Common myeloid progenitor, CD34-positive (primary cell): ENCODE data around the gene SDCBP2.
A peak's percentile ranks its signal among the peaks of the same experiment; 100 is the strongest.

Experiments
- CTCF ChIA-PET: fragments of 350-600 bp; sonication (Branson Sonifier 250); formaldehyde crosslinking; loops from one replicate; lab custom pipeline; 2021; ENCODE audit warnings: antibody characterized with exemption; lab: Charles Lee
- POLR2A ChIA-PET: fragments of 350-600 bp; sonication (Branson Sonifier 250); formaldehyde crosslinking; loops from one replicate; lab custom pipeline; 2021; ENCODE audit warnings: antibody characterized with exemption; lab: Charles Lee
- DNase-seq, 3 donors: peaks; one replicate each; pipeline versions ENCODE4 v3.0.0 to v3.0.0-alpha.2; 2013
- H3K27ac ChIP-seq, 2 experiments: 1 replicate in 1 of 2; 2 replicates in 1 of 2; pipeline ENCODE4 v1.7.0; 2013; ENCODE audit warnings: inconsistent platforms in 2 of 2, low read length in 2 of 2, mild to moderate bottlenecking in 2 of 2, low read depth in 1 of 2, moderate library complexity in 1 of 2; ENCODE audit not compliant: severe bottlenecking in 2 of 2, insufficient read depth in 1 of 2, poor library complexity in 1 of 2
- H3K27me3 ChIP-seq, 5 experiments: replicated peaks in 2 of 5; 1 replicate in 3 of 5; 2 replicates in 2 of 5; pipeline versions ENCODE4 v1.6.1 to v1.7.0; 2013; ENCODE audit warnings: low read length in 4 of 5, mild to moderate bottlenecking in 2 of 5, moderate library complexity in 2 of 5, inconsistent platforms in 1 of 5; ENCODE audit not compliant: insufficient read depth in 5 of 5, control insufficient read depth in 4 of 5
- H3K36me3 ChIP-seq, 4 experiments: 1 replicate in 2 of 4; 2 replicates in 2 of 4; pipeline versions ENCODE4 v1.6.1 to v1.7.0; 2013; ENCODE audit warnings: low read length in 3 of 4, control low read depth in 1 of 4, mild to moderate bottlenecking in 1 of 4; ENCODE audit not compliant: control insufficient read depth in 4 of 4, insufficient read depth in 4 of 4
- H3K4me1 ChIP-seq, 4 experiments: 1 replicate in 3 of 4; 2 replicates in 1 of 4; pipeline versions ENCODE4 v1.6.1 to v1.7.1; 2013; ENCODE audit warnings: low read length in 3 of 4, mild to moderate bottlenecking in 3 of 4, control low read depth in 1 of 4, inconsistent platforms in 1 of 4, moderate library complexity in 1 of 4; ENCODE audit not compliant: control insufficient read depth in 4 of 4, insufficient read depth in 4 of 4; ENCODE audit errors: control extremely low read depth in 1 of 4
- H3K4me3 ChIP-seq, 7 experiments: 1 replicate in 4 of 7; 2 replicates in 3 of 7; pipeline versions ENCODE4 v1.5.1 to v1.7.0; 2013; ENCODE audit warnings: mild to moderate bottlenecking in 7 of 7, low read length in 6 of 7, moderate library complexity in 6 of 7, inconsistent platforms in 2 of 7, low read depth in 2 of 7, control low read depth in 1 of 7; ENCODE audit not compliant: insufficient read depth in 4 of 7, control insufficient read depth in 1 of 7; ENCODE audit errors: extremely low read depth in 1 of 7
- H3K9me3 ChIP-seq, 5 experiments: 1 replicate in 4 of 5; 2 replicates in 1 of 5; pipeline versions ENCODE4 v1.6.1 to v1.7.1; 2013; ENCODE audit warnings: low read length in 4 of 5, mild to moderate bottlenecking in 2 of 5, inconsistent platforms in 1 of 5, low read depth in 1 of 5, moderate library complexity in 1 of 5; ENCODE audit not compliant: control insufficient read depth in 4 of 5, insufficient read depth in 2 of 5; ENCODE audit errors: control extremely low read depth in 1 of 5
- WGBS: methylation state at CpG from one replicate; pipeline ENCODE4 v1.1.5; 2013; ENCODE audit not compliant: insufficient coverage; 5-methylcytosine and 5-hydroxymethylcytosine counted together

Gene SDCBP2

DNA sequence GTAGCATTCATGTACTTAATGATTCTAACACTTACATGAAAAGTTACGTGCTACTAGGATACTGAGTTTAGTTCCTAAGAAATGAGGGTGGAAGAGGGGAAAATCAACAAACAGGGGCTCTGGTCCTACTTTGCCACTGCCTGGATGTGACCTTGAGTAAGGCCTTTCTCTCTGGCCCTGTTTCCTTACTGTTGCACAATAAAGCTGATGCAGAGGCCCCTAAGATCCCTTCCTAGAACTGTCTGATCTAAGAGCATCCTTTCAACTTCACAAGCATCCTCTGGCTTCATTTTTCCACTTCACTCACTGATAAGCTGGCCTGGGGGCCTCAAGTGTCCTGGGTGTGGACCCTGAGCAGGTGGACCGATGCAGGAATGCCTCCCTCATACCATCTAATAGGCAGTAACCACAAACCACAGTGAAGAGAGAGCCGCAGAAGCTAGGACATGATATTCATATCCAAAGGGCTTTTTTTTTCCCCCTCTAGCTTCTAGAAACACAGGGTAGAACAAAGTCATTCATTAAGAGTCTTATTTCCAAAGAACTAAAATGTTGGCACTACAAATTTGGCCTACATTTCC, 42.4 kb upstream of the SDCBP2 start:
- no peak overlapping the region for H3K27ac ChIP-seq

DNA sequence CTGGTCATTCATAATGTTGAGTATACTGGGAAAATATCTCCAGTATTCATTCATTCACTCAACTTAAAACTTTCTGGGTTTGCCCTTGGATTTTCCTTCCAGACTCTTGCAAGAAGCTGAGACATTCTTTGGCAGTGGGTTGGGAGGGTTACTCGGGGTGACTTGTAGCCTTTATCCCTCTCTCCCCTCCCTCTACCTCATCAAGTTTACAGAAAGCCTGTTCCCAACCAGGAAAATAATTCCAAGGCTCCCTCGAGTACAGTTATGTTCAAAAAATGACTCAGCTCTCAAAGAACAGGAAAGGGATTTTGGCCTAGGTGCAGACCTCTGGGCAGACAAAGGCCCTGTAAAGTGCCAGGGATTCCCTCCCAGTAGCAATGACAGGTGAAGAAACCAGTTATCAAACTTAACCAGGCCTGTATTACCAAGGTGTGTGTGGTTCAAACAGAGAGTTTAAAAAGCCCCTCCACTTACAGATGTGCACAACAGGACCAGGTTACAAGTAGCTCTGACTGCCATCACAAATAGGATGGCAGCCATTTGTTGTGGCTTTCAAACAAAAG, 41.7 kb upstream of the SDCBP2 start:
- H3K36me3 ChIP-seq = peaks cover 10 to 64% (median 53%) of the 10 kb centered on the region in 4 experiments
- H3K27ac ChIP-seq = no peak overlapping the region
- H3K9me3 ChIP-seq = no peaks in the 10 kb centered on the region
- WGBS = 62% methylated on average over 2 of the region's 2 CpGs
- CTCF ChIA-PET = interaction anchor here (1.2 to 2.7 kb wide), 3 partner anchors 9 to 140 kb away, joined by 3 to 9 read pairs (median 7); no protein-coding TSS in a partner anchor
- peaks cover 4 to 30% (median 9%) of the 10 kb centered on the region in 4 experiments for H3K4me1 ChIP-seq
- DNase-seq = no peak
- no peak overlapping the region for H3K4me3 ChIP-seq
- no peaks in the 10 kb centered on the region for H3K27me3 ChIP-seq
- POLR2A ChIA-PET = no interaction called here

More for the DNA sequence above, 42.4 kb upstream of the SDCBP2 start:
- no peaks in the 10 kb centered on the region for H3K9me3 ChIP-seq
- H3K36me3 ChIP-seq = peaks cover 10 to 61% (median 51%) of the 10 kb centered on the region in 4 experiments
- H3K27me3 ChIP-seq = no peaks in the 10 kb centered on the region
- WGBS = 66% methylated on average over 3 of the region's 3 CpGs
- CTCF ChIA-PET = interaction anchor here (0.8 to 2.7 kb wide), 5 partner anchors 8 to 103 kb away, joined by 3 to 9 read pairs (median 5); no protein-coding TSS in a partner anchor
- H3K4me3 ChIP-seq = no peak overlapping the region
- H3K4me1 ChIP-seq = peaks cover 10 to 37% (median 15%) of the 10 kb centered on the region in 4 experiments
- POLR2A ChIA-PET = no interaction called here
- DNase-seq = no peak

DNA sequence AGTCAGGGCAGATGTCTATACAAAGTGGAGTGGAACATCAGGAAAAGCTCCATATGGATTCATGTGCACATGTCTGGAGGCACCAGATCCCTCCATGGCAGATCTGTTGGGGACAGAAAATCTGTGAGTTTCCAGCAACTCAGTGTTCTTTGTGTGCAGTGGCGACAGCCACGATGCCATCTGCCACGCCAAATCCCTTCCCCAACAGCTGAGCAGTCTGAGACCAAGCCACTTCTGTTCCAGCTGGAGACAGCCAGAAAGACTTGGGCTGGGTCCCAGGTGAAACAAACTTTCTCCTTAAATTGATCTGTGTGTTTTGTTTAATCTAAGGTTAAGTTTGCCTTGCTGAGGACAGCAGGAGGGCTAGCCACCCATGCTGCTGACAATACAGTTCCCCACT, 41.0 kb upstream of the SDCBP2 start:
- Histone ChIP-seq H3K4me3 (no peak overlapping the region), H3K36me3 (peaks cover 10 to 70% (median 56%) of the 10 kb centered on the region in 4 experiments), H3K4me1 (peaks cover 0 to 24% (median 4%) of the 10 kb centered on the region in 4 experiments), H3K27ac (no peak overlapping the region), H3K9me3 (no peaks in the 10 kb centered on the region), H3K27me3 (no peaks in the 10 kb centered on the region)
- DNase-seq = no peak
- POLR2A ChIA-PET = no interaction called here
- CTCF ChIA-PET = interaction anchor here (0.6 to 2.7 kb wide), 4 partner anchors 10 to 140 kb away, joined by 3 to 9 read pairs (median 5); no protein-coding TSS in a partner anchor
- 76% methylated on average over 2 of the region's 3 CpGs for WGBS

GRCh38 chr20:1368448-1369199, 39.7 kb upstream of the SDCBP2 start:
- Histone ChIP-seq H3K4me1 (peaks cover 5 to 30% (median 12%) of the 10 kb centered on the region in 4 experiments), H3K27me3 (no peaks in the 10 kb centered on the region), H3K27ac (no peak overlapping the region), H3K9me3 (no peaks in the 10 kb centered on the region), H3K36me3 (peaks cover 10 to 61% (median 50%) of the 10 kb centered on the region in 4 experiments), H3K4me3 (no peak overlapping the region)
- DNase-seq = no peak
- ChIA-PET CTCF (no interaction called here), POLR2A (no interaction called here)
- WGBS = 96% methylated on average over 3 of the region's 7 CpGs

DNA sequence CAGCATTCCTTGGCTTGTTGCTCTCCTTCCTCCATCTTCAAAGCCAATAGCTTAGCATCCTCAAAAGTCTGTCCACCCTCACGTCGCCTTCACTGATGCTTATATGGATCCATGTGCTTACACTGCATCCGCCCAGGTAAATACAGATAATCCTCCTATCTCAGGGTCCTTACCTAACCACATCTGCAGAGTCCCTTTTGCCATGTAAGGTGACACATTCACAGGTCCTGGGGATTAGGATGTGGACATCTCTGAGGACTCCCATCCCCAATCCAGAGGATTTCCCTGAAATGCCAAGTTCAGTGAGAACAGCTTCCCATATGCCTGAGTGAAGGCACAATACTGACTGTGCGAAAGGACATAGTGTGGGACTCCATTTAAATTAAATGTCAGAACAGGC, 38.5 kb upstream of the SDCBP2 start:
- H3K4me3 ChIP-seq = no peak overlapping the region
- WGBS = 100% methylated on average over 3 of the region's 4 CpGs
- peaks cover 13 to 66% (median 42%) of the 10 kb centered on the region in 4 experiments for H3K36me3 ChIP-seq
- ChIA-PET CTCF (no interaction called here), POLR2A (no interaction called here)
- no peak overlapping the region for H3K27ac ChIP-seq
- no peaks in the 10 kb centered on the region for H3K9me3 ChIP-seq
- peaks cover 7 to 38% (median 16%) of the 10 kb centered on the region in 4 experiments for H3K4me1 ChIP-seq
- DNase-seq = no peak
- H3K27me3 ChIP-seq = no peaks in the 10 kb centered on the region

GRCh38 chr20:1364106-1364505, 35.2 kb upstream of the SDCBP2 start:
- DNase-seq = peak in 1 of 3 donors; percentile 25
- Histone ChIP-seq H3K27ac (no peak overlapping the region), H3K9me3 (no peaks in the 10 kb centered on the region), H3K4me3 (no peak overlapping the region), H3K36me3 (peaks cover 14 to 58% (median 38%) of the 10 kb centered on the region in 4 experiments), H3K27me3 (no peaks in the 10 kb centered on the region), H3K4me1 (peaks cover 7 to 24% (median 13%) of the 10 kb centered on the region in 4 experiments)
- ChIA-PET POLR2A (no interaction called here), CTCF (interaction anchor here (1.4 to 3.3 kb wide), 2 partner anchors 43 to 73 kb away, joined by 3 to 10 read pairs; no protein-coding TSS in a partner anchor)
- WGBS = 18% methylated on average over 1 of the region's 2 CpGs
